Measurements from ENCODE around the gene FIBCD1.

The FIBCD1 gene

GRCh38 chr9:130857864-130858738, 80.9 kb downstream of the FIBCD1 start:
- DNase-seq (ENCODE audit: low spot score), result no peak

- no peak for DNase-seq (ENCODE audit: low spot score)
Measured at GRCh38 chr9:130856474-130856873, 82.6 kb downstream of the FIBCD1 start.

GRCh38 chr9:130854835-130855234, 84.2 kb downstream of the FIBCD1 start:
- DNase-seq (ENCODE audit: low spot score), result no peak

- no peak for DNase-seq (ENCODE audit: low spot score)
Measured at GRCh38 chr9:130854092-130854491, 85.0 kb downstream of the FIBCD1 start.

- no peak for DNase-seq (ENCODE audit: low spot score)
Measured at GRCh38 chr9:130852801-130853200, 86.2 kb downstream of the FIBCD1 start.

Data from hematopoietic multipotent progenitor cell treated with erythropoietin and hydrocortisone succinate and interleukin-3 and kit ligand, for 15 days (in vitro differentiated cells).